CD4-positive, alpha-beta memory T cell (primary cell): ENCODE results near the gene MAGI2. TPM values are rescaled to one million over a fixed set of nuclear protein-coding genes. Genes with fewer than 3 reads are reported as not detected.

ENCODE experiments used
- CTCF ChIA-PET: fragments of 350-600 bp; sonication (Branson Sonifier 250); formaldehyde crosslinking; loops from one replicate; lab custom pipeline; 2021; ENCODE audit warnings: inconsistent platforms; ENCODE audit not compliant: partially characterized antibody; lab: Charles Lee
- POLR2A ChIA-PET: fragments of 350-600 bp; sonication (Branson Sonifier 250); formaldehyde crosslinking; loops from one replicate; lab custom pipeline; 2021; ENCODE audit not compliant: partially characterized antibody; lab: Charles Lee
- DNase-seq, 5 donors: peaks; one replicate each; pipeline versions ENCODE4 v3.0.0 to v3.0.0-alpha.2; 2020 to 2022; ENCODE audit warnings: mixed read lengths in 1 of 5
- H3K27ac ChIP-seq: one replicate; pipeline ENCODE4 v1.7.0; 2013; ENCODE audit warnings: low read depth, low read length
- H3K27me3 ChIP-seq: 2 replicates; pipeline ENCODE4 v1.7.0; 2013; ENCODE audit warnings: mild to moderate bottlenecking, low read length, moderate library complexity; ENCODE audit not compliant: insufficient read depth
- H3K36me3 ChIP-seq: 2 replicates; pipeline ENCODE4 v1.7.0; 2013; ENCODE audit warnings: mild to moderate bottlenecking, low read length, moderate library complexity; ENCODE audit not compliant: insufficient read depth
- H3K4me1 ChIP-seq: 2 replicates; pipeline ENCODE4 v1.7.0; 2013; ENCODE audit warnings: mild to moderate bottlenecking, low read length, moderate library complexity; ENCODE audit not compliant: insufficient read depth
- H3K4me3 ChIP-seq, 2 donors: one replicate each; pipeline ENCODE4 v1.7.0; 2013; ENCODE audit warnings: low read length in 2 of 2, mild to moderate bottlenecking in 1 of 2
- H3K9me3 ChIP-seq, 2 donors: one replicate each; pipeline ENCODE4 v1.7.0; 2013; ENCODE audit warnings: low read length in 2 of 2, control low read depth in 1 of 2; ENCODE audit not compliant: control insufficient read depth in 1 of 2
- H3K27ac Mint-ChIP-seq, 7 donors: one replicate each; pipeline ENCODE4 v1.8.0; 2020 to 2021; ENCODE audit warnings: mixed read lengths in 7 of 7, mild to moderate bottlenecking in 6 of 7, inconsistent platforms in 3 of 7, moderate library complexity in 3 of 7
- H3K27me3 Mint-ChIP-seq, 2 donors: one replicate each; pipeline ENCODE4 v1.8.0; 2020 to 2021; ENCODE audit warnings: mixed read lengths in 2 of 2
- H3K36me3 Mint-ChIP-seq, 2 donors: one replicate each; pipeline ENCODE4 v1.8.0; 2020 to 2021; ENCODE audit warnings: mixed read lengths in 2 of 2, inconsistent platforms in 1 of 2, mild to moderate bottlenecking in 1 of 2
- H3K4me1 Mint-ChIP-seq, 4 donors: one replicate each; pipeline ENCODE4 v1.8.0; 2020 to 2021; ENCODE audit warnings: mixed read lengths in 4 of 4, mild to moderate bottlenecking in 1 of 4
- H3K4me3 Mint-ChIP-seq, 8 donors: one replicate each; pipeline ENCODE4 v1.8.0; 2020 to 2021; ENCODE audit warnings: mixed read lengths in 8 of 8, mild to moderate bottlenecking in 7 of 8, moderate library complexity in 6 of 8, inconsistent platforms in 3 of 8
- H3K9me3 Mint-ChIP-seq, 8 donors: one replicate each; pipeline ENCODE4 v1.8.0; 2020 to 2021; ENCODE audit warnings: mixed read lengths in 8 of 8, mild to moderate bottlenecking in 5 of 8, inconsistent platforms in 3 of 8, moderate library complexity in 1 of 8
- intact Hi-C: fragments of 100-400 bp; cut with micrococcal nuclease; formaldehyde crosslinking; loops from one replicate; pipeline ENCODE4 v1.15.1; 2023
- polyA plus RNA-seq, 2 donors: library from polyadenylated mRNA; unstranded; fragments of 300-500 nt; fragmentation: Illumina TruSeq; gene quantifications; one replicate each; pipeline ENCODE4 v1.2.3, GENCODE V29; 2021
- total RNA-seq, 2 experiments: library from RNA; stranded (reverse); gene quantifications; one replicate each; pipeline ENCODE4 v1.2.3, GENCODE V29; 2021

The MAGI2 gene
- total and polyA plus RNA-seq, 4 experiments from 2014 or later: 0.23 to 0.25 TPM; not detected in 2

DNA sequence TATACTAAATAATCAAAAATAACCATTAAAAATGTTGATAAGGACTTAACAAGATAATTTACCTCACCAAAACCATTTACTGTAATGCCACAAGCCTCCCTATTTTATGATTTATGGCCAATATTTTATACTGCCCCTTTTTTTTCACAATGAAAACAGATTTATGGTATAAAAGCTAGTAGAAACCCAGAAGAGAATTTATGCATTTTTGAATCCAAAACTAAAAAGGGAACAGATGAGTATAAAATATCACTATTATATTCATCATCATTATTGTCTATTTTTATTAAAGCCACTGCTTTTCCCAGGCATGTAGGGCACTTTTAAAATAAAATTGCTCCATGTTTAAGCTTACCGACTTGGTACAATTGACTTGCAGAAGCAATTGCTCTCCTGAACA lies 1229.9 kb downstream of the MAGI2 start:
- no peaks in the 10 kb centered on the region for H3K9me3 Mint-ChIP-seq
- no peaks in the 10 kb centered on the region for H3K36me3 Mint-ChIP-seq
- no peaks in the 10 kb centered on the region for H3K4me1 Mint-ChIP-seq
- Histone ChIP-seq H3K36me3 (no peaks in the 10 kb centered on the region), H3K27ac (no peak overlapping the region), H3K27me3 (no peaks in the 10 kb centered on the region), H3K4me3 (no peak overlapping the region), H3K4me1 (no peaks in the 10 kb centered on the region), H3K9me3 (no peaks in the 10 kb centered on the region)
- CTCF ChIA-PET: no interaction called here
- no peak for DNase-seq
- POLR2A ChIA-PET: no interaction called here
- intact Hi-C loops: no loop called here
- H3K27ac Mint-ChIP-seq: no peak overlapping the region
- peaks cover 4% of the 10 kb centered on the region in 2 donors for H3K27me3 Mint-ChIP-seq
- no peak overlapping the region for H3K4me3 Mint-ChIP-seq

DNA sequence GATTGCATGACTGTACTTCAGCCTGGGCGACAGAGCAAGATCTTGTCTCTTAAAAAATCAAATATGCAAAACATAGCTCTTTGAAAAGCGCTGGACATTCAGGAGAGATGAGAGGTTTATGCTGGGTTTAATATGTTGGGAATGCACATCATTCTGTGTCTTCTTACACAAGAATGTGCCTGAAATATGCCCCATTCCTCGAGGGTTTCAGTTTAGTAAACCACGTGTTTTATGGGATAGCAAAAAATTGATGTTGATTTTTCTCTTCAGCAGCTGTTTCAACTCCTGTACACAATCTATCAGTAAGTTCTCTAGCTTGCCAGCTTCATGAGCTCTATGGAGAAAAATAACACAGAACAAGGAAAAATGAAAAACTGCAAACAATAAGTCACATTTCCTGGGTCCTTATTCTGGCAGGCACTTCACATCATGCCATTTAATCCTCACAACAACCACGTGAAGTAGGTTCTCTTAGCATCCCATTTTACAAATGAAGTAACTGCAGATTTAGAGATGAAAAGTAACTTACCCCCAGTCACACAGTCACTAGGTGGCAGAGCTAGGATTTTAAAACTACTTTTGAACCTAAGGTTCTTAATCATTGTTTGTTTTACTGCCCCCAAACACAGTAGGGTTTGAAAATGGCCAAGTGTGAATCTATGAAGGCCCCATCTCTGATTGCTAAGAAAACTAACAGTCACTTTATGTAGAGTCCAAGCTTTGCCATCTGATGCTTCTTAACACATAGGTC lies 1231.3 kb downstream of the MAGI2 start:
- POLR2A ChIA-PET: no interaction called here
- Histone ChIP-seq H3K27ac (no peak overlapping the region), H3K9me3 (no peaks in the 10 kb centered on the region), H3K4me1 (no peaks in the 10 kb centered on the region), H3K36me3 (no peaks in the 10 kb centered on the region), H3K27me3 (no peaks in the 10 kb centered on the region), H3K4me3 (no peak overlapping the region)
- CTCF ChIA-PET: no interaction called here
- intact Hi-C loops: no loop called here
- Mint-ChIP-seq H3K27ac (no peak overlapping the region), H3K4me3 (no peak overlapping the region), H3K27me3 (peaks cover 3 to 7% of the 10 kb centered on the region in 2 donors), H3K9me3 (no peaks in the 10 kb centered on the region), H3K4me1 (no peaks in the 10 kb centered on the region), H3K36me3 (no peaks in the 10 kb centered on the region)
- DNase-seq: no peak

DNA sequence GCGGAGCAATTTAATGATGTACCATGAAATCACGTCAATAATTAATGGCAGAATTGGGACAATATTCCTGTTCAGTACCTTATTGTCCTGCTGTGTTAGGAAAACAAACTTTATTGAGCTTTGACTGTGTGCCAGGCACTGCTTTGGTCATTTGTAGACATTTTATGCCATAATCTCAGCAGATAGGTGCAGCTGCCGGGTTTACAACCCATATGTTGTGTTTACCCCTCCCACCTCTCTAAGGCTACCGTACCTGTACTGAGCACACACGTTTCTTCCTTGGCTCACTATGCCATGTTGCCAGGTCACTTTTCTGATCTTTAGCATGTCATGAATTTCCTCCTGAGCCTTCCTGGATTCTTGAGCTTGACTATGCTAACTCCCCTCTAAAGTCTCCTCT lies 1232.7 kb downstream of the MAGI2 start:
- Histone ChIP-seq H3K27ac (no peak overlapping the region), H3K4me3 (no peak overlapping the region), H3K9me3 (no peaks in the 10 kb centered on the region), H3K27me3 (no peaks in the 10 kb centered on the region), H3K4me1 (no peaks in the 10 kb centered on the region), H3K36me3 (no peaks in the 10 kb centered on the region)
- ChIA-PET CTCF (no interaction called here), POLR2A (no interaction called here)
- Mint-ChIP-seq H3K4me1 (no peaks in the 10 kb centered on the region), H3K36me3 (no peaks in the 10 kb centered on the region), H3K27ac (no peak overlapping the region), H3K27me3 (peaks cover 5 to 7% of the 10 kb centered on the region in 2 donors), H3K4me3 (no peak overlapping the region), H3K9me3 (no peaks in the 10 kb centered on the region)
- DNase-seq: no peak
- intact Hi-C loops: no loop called here

DNA sequence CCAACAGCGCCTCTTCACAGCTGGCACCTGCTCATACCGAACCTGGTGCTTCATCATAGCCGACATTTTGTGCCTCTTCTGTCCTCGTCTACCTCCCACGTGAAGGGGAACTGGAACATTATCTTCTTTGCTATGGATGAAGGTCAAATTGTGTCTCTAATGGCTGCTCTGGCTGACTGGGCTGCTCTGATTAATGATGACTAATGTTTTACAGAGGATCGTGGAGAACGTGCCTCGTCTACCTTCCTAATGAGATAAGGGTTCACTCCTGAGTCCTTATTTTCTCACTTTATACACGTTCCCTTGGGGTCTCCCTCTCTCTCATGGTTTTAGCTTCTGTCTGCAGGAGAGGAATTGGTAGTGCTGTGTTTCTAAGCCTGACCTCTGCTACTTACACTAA lies 1234.6 kb downstream of the MAGI2 start:
- Histone ChIP-seq H3K9me3 (no peaks in the 10 kb centered on the region), H3K27ac (no peak overlapping the region), H3K36me3 (no peaks in the 10 kb centered on the region), H3K27me3 (no peaks in the 10 kb centered on the region), H3K4me1 (no peaks in the 10 kb centered on the region), H3K4me3 (no peak overlapping the region)
- intact Hi-C loops: no loop called here
- ChIA-PET CTCF (no interaction called here), POLR2A (no interaction called here)
- H3K27ac Mint-ChIP-seq: no peak overlapping the region
- H3K4me1 Mint-ChIP-seq: no peaks in the 10 kb centered on the region
- H3K9me3 Mint-ChIP-seq: no peaks in the 10 kb centered on the region
- no peak overlapping the region for H3K4me3 Mint-ChIP-seq
- no peaks in the 10 kb centered on the region for H3K36me3 Mint-ChIP-seq
- H3K27me3 Mint-ChIP-seq: peaks cover 5 to 9% of the 10 kb centered on the region in 2 donors
- no peak for DNase-seq

DNA sequence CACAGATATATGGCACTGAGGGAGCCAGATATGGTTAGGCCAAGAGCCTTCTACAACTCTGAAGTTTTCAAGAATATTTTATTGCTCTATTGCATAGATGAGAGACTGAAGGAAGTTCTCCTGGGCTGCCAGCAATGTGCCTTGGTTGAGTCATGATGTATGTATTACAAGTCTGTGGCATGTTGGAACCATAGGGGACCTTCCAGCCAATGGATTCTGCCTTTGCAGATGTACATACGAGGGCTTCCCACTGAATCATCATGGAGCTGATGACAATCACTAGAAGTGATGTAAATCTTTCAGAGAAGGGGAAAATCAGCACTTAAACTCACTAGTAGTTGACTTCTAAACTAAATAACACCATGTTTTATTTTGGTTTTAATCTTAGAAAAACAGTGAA lies 1235.4 kb downstream of the MAGI2 start:
- Histone ChIP-seq H3K36me3 (no peaks in the 10 kb centered on the region), H3K4me1 (no peaks in the 10 kb centered on the region), H3K9me3 (no peaks in the 10 kb centered on the region), H3K4me3 (no peak overlapping the region), H3K27ac (no peak overlapping the region), H3K27me3 (no peaks in the 10 kb centered on the region)
- H3K4me3 Mint-ChIP-seq: no peak overlapping the region
- no peak for DNase-seq
- H3K36me3 Mint-ChIP-seq: no peaks in the 10 kb centered on the region
- no peak overlapping the region for H3K27ac Mint-ChIP-seq
- peaks cover 5 to 9% of the 10 kb centered on the region in 2 donors for H3K27me3 Mint-ChIP-seq
- intact Hi-C loops: no loop called here
- CTCF ChIA-PET: no interaction called here
- POLR2A ChIA-PET: no interaction called here
- no peaks in the 10 kb centered on the region for H3K4me1 Mint-ChIP-seq
- H3K9me3 Mint-ChIP-seq: no peaks in the 10 kb centered on the region

DNA sequence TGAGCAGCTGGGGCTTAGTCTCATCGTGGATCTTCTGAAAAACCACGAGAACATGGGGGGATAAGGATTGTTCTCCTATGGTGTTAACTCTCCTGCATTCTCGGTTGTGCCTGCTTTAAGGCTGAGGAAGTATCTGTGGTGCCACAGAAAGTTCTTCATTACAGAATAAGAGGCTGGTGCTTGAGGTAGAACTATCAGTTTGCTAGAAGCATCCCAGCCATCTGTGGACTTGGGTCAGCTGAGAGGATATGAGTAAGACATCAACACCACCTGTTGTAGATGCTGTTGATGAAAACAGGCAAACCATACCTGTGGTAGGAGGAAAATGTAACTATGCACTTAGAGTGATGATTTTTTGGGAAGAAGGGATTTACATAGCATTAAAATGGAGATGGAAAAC lies 1238.3 kb downstream of the MAGI2 start:
- Histone ChIP-seq H3K9me3 (no peaks in the 10 kb centered on the region), H3K27ac (no peak overlapping the region), H3K4me3 (no peak overlapping the region), H3K36me3 (no peaks in the 10 kb centered on the region), H3K27me3 (no peaks in the 10 kb centered on the region), H3K4me1 (no peaks in the 10 kb centered on the region)
- H3K27me3 Mint-ChIP-seq: peaks cover 5 to 9% of the 10 kb centered on the region in 2 donors
- H3K27ac Mint-ChIP-seq: no peak overlapping the region
- no peaks in the 10 kb centered on the region for H3K9me3 Mint-ChIP-seq
- ChIA-PET CTCF (no interaction called here), POLR2A (no interaction called here)
- intact Hi-C loops: no loop called here
- DNase-seq: no peak
- H3K36me3 Mint-ChIP-seq: no peaks in the 10 kb centered on the region
- H3K4me3 Mint-ChIP-seq: no peak overlapping the region
- H3K4me1 Mint-ChIP-seq: no peaks in the 10 kb centered on the region

DNA sequence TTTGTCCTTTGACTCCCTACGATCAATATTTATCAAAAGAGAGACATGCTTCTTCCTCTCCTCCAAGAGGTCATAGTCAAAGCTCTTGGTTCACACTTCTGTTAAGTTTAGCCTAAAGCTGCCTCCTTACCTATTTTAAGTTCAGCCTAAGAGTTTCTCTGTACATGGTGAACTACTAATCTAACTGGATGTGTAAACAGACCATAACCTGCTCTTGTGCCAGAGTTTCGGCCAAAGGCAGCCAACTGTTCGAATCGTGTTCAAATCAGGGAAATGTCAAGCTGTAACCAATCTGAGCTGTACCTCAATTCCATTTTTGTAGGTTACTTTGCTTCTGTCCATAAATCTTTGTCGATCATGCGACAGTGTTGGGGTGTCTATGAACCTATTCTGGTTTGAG lies 1240.1 kb downstream of the MAGI2 start:
- Mint-ChIP-seq H3K27me3 (peaks cover 4 to 5% of the 10 kb centered on the region in 2 donors), H3K4me3 (no peak overlapping the region), H3K4me1 (no peaks in the 10 kb centered on the region)

More for the DNA sequence above, 1240.1 kb downstream of the MAGI2 start:
- no peak overlapping the region for H3K27ac Mint-ChIP-seq
- Histone ChIP-seq H3K36me3 (no peaks in the 10 kb centered on the region), H3K27ac (no peak overlapping the region), H3K9me3 (no peaks in the 10 kb centered on the region), H3K4me1 (no peaks in the 10 kb centered on the region), H3K27me3 (no peaks in the 10 kb centered on the region), H3K4me3 (no peak overlapping the region)
- intact Hi-C loops: no loop called here
- ChIA-PET POLR2A (no interaction called here), CTCF (no interaction called here)
- peaks cover 0 to 4% (median 1%) of the 10 kb centered on the region in 8 donors for H3K9me3 Mint-ChIP-seq
- no peak for DNase-seq
- no peaks in the 10 kb centered on the region for H3K36me3 Mint-ChIP-seq
